OCI-LY3 (cell line): Measurements from ENCODE around the gene NEMF.

Experiments used
- CTCF ChIP-seq: fragments of 200-600, 300-600 bp; sonication (generic); IDR thresholded peaks from 2 replicates; pipeline ENCODE4 v1.5.1; 2014; ENCODE audit warnings: antibody characterized with exemption, low read length, low read depth
- EZH2phosphoT487 ChIP-seq: fragments of 200-600 bp; shearing (Covaris generic); IDR thresholded peaks from 2 replicates; pipeline ENCODE4 v1.6.1; 2018; ENCODE audit warnings: antibody characterized with exemption, mixed run types, low read depth

GRCh38 chr14:49808780-49809179 lies 43.8 kb downstream of the NEMF start:
- TF ChIP-seq CTCF: no peak
- no peak for TF ChIP-seq EZH2phosphoT487
